SU-DHL-6 (cell line): ENCODE measurements around the gene CDKAL1.

Experiments
- H2AFZ ChIP-seq: fragments of 200-600 bp; sonication (generic); 2 replicates; pipeline ENCODE4 v1.6.1; 2014; ENCODE audit warnings: low read depth, mild to moderate bottlenecking, moderate library complexity, mixed read lengths, antibody characterized with exemption, low read length; ENCODE audit not compliant: severe bottlenecking
- H3F3A ChIP-seq: fragments of 200-600 bp; shearing (Covaris generic); 2 replicates; pipeline ENCODE4 v1.6.0; 2016; ENCODE audit warnings: antibody characterized with exemption, mild to moderate bottlenecking; ENCODE audit not compliant: insufficient read depth
- H3K27ac ChIP-seq: fragments of 200-600 bp; sonication (generic); 2 replicates; pipeline ENCODE4 v1.5.1; 2016; ENCODE audit warnings: low read depth, mild to moderate bottlenecking, low read length, moderate library complexity, mixed read lengths
- H3K27me3 ChIP-seq: fragments of 200-600 bp; sonication (generic), shearing (Covaris generic); 2 replicates; pipeline ENCODE4 v1.6.0; 2014; ENCODE audit warnings: mild to moderate bottlenecking, low read length
- H3K36me3 ChIP-seq: fragments of 200-600 bp; sonication (generic); 2 replicates; pipeline ENCODE4 v1.6.1; 2014; ENCODE audit warnings: mild to moderate bottlenecking, low read length, mixed read lengths
- H3K4me2 ChIP-seq: fragments of 300-600, 200-600 bp; shearing (Covaris generic), sonication (generic); 2 replicates; pipeline ENCODE4 v1.6.0; 2014; ENCODE audit warnings: low read length, low read depth, mild to moderate bottlenecking; ENCODE audit not compliant: poor library complexity, severe bottlenecking
- H3K4me3 ChIP-seq: fragments of 200-600 bp; sonication (generic); 2 replicates; pipeline ENCODE4 v1.5.1; 2014; ENCODE audit warnings: antibody characterized with exemption, low read length, mild to moderate bottlenecking, mixed read lengths; ENCODE audit not compliant: insufficient read depth, poor library complexity, severe bottlenecking
- H3K79me2 ChIP-seq: fragments of 200-600 bp; sonication (generic); 2 replicates; pipeline ENCODE4 v1.6.1; 2014; ENCODE audit warnings: mild to moderate bottlenecking, low read length, moderate library complexity; ENCODE audit not compliant: insufficient read depth
- H3K9ac ChIP-seq: fragments of 200-600 bp; sonication (generic); 2 replicates; pipeline ENCODE4 v1.7.0; 2014; ENCODE audit warnings: mild to moderate bottlenecking, low read length
- H3K9me2 ChIP-seq: fragments of 200-600 bp; sonication (generic); replicated peaks from 2 replicates; pipeline ENCODE4 v1.6.1; 2014; ENCODE audit warnings: low read length; ENCODE audit not compliant: insufficient read depth
- H3K9me3 ChIP-seq: fragments of 200-600 bp; sonication (generic); 2 replicates; pipeline ENCODE4 v1.6.1; 2014; ENCODE audit warnings: low read length, mixed read lengths; ENCODE audit not compliant: insufficient read depth
- H4K20me1 ChIP-seq: fragments of 200-600 bp; sonication (generic); 2 replicates; pipeline ENCODE4 v1.6.1; 2014; ENCODE audit warnings: low read depth, mild to moderate bottlenecking, antibody characterized with exemption, low read length, moderate library complexity, mixed read lengths
- EZH2phosphoT487 ChIP-seq: fragments of 200-600 bp; sonication (generic), shearing (Covaris generic); conservative IDR thresholded peaks from 2 replicates; pipeline ENCODE4 v1.6.1; 2018; ENCODE audit warnings: mild to moderate bottlenecking, antibody characterized with exemption, low read length, moderate library complexity, mixed read lengths
- TF ChIP-seq, protein P1 (sequence below): fragments of 200-600 bp; sonication (generic); IDR thresholded peaks from one replicate; pipeline ENCODE4 v1.5.1; 2017; ENCODE audit warnings: antibody characterized with exemption, mild to moderate bottlenecking, low read length, moderate library complexity; ENCODE audit not compliant: insufficient read depth, poor library complexity, severe bottlenecking

The CDKAL1 gene

DNA sequence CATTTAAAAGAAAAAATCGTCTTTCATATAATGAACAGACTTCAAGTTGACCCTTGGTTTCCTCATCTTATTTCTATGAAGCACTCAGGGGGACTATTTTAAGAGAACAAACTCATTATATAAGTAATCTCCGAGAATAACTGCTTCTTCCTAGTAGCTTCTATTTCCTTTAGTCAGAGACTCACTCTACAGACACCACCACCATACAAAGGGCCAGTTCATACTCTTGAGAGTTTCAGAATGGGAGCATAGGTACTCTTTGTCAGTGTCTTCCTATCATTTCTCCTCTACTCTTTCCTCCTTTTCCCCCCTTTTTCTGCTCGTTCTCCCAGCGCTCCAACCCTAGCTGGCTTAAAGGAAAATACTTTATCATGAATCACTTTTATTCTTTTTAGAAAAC lies 104.9 kb downstream of the CDKAL1 start:
- no peak overlapping the region for H3K4me2 ChIP-seq
- no peak for TF ChIP-seq EZH2phosphoT487
- TF ChIP-seq, protein P1, sequence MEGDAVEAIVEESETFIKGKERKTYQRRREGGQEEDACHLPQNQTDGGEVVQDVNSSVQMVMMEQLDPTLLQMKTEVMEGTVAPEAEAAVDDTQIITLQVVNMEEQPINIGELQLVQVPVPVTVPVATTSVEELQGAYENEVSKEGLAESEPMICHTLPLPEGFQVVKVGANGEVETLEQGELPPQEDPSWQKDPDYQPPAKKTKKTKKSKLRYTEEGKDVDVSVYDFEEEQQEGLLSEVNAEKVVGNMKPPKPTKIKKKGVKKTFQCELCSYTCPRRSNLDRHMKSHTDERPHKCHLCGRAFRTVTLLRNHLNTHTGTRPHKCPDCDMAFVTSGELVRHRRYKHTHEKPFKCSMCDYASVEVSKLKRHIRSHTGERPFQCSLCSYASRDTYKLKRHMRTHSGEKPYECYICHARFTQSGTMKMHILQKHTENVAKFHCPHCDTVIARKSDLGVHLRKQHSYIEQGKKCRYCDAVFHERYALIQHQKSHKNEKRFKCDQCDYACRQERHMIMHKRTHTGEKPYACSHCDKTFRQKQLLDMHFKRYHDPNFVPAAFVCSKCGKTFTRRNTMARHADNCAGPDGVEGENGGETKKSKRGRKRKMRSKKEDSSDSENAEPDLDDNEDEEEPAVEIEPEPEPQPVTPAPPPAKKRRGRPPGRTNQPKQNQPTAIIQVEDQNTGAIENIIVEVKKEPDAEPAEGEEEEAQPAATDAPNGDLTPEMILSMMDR, result no peak
- H3K27me3 ChIP-seq, result no peaks in the 10 kb centered on the region
- peaks cover 11% of the 10 kb centered on the region; the same call in 1 of the 2 replicates for H3K79me2 ChIP-seq
- H4K20me1 ChIP-seq, result no peaks in the 10 kb centered on the region
- H3F3A ChIP-seq, result no peaks in the 10 kb centered on the region
- H3K36me3 ChIP-seq, result no peaks in the 10 kb centered on the region
- H3K9me2 ChIP-seq, result no peaks in the 10 kb centered on the region
- H2AFZ ChIP-seq, result no peak overlapping the region
- no peak overlapping the region for H3K27ac ChIP-seq
- H3K9me3 ChIP-seq, result no peaks in the 10 kb centered on the region
- H3K4me3 ChIP-seq, result no peak overlapping the region
- H3K9ac ChIP-seq, result no peak overlapping the region

- no peak overlapping the region for H3K27ac ChIP-seq
- H2AFZ ChIP-seq, result no peak overlapping the region
- no peaks in the 10 kb centered on the region for H3K36me3 ChIP-seq
- no peaks in the 10 kb centered on the region for H3F3A ChIP-seq
- H3K9me3 ChIP-seq, result no peaks in the 10 kb centered on the region
- no peaks in the 10 kb centered on the region for H4K20me1 ChIP-seq
- no peak overlapping the region for H3K9ac ChIP-seq
- H3K79me2 ChIP-seq, result 0 out of 2 replicates have a peak, but pooled peaks cover 4% of the 10 kb centered on the region
- H3K4me2 ChIP-seq, result no peak overlapping the region
- no peak overlapping the region for H3K4me3 ChIP-seq
- no peaks in the 10 kb centered on the region for H3K9me2 ChIP-seq
- TF ChIP-seq, protein P1, result no peak
- TF ChIP-seq EZH2phosphoT487, result no peak
- no peaks in the 10 kb centered on the region for H3K27me3 ChIP-seq
These were observed 105.9 kb downstream of the CDKAL1 start for GRCh38 chr6:20640181-20640580.

- Histone ChIP-seq H4K20me1 (no peaks in the 10 kb centered on the region), H3K79me2 (no peaks in the 10 kb centered on the region), H3K36me3 (no peaks in the 10 kb centered on the region), H3K4me3 (no peak overlapping the region), H3K27ac (no peak overlapping the region), H3K27me3 (no peaks in the 10 kb centered on the region), H3K9ac (no peak overlapping the region), H3K4me2 (no peak overlapping the region), H3F3A (no peaks in the 10 kb centered on the region), H3K9me2 (no peaks in the 10 kb centered on the region), H3K9me3 (no peaks in the 10 kb centered on the region), H2AFZ (no peak overlapping the region)
- TF ChIP-seq EZH2phosphoT487, result no peak
- TF ChIP-seq, protein P1, result no peak
These were observed 108.2 kb downstream of the CDKAL1 start for GRCh38 chr6:20642441-20642840.
